GM12878 (cell line): ENCODE data around the gene ZNF669. TPM values are rescaled to one million over a fixed set of nuclear protein-coding genes. Genes with fewer than 3 reads are reported as not detected.

Experiments
- CHD4 ChIP-seq: fragments of 200-600 bp; sonication (generic); IDR thresholded peaks from 2 replicates; pipeline ENCODE4 v1.6.1; 2016; ENCODE audit warnings: mild to moderate bottlenecking
- CREM ChIP-seq: IDR thresholded peaks from 2 replicates; pipeline ENCODE4 v1.6.1; 2014; ENCODE audit warnings: antibody characterized with exemption, low read depth
- ELK1 ChIP-seq: IDR thresholded peaks from 2 replicates; pipeline ENCODE4 v1.6.1; 2012; ENCODE audit warnings: low read depth, low read length, improper control_type of control experiment
- FOS ChIP-seq: IDR thresholded peaks from 3 replicates; pipeline ENCODE4 v1.6.1; 2011; ENCODE audit warnings: borderline replicate concordance; ENCODE audit not compliant: insufficient read length; ENCODE audit errors: extremely low read depth
- HDAC2 ChIP-seq: fragments of 200-600 bp; sonication (generic); IDR thresholded peaks from 2 replicates; pipeline ENCODE4 v1.6.1; 2017
- KAT2A ChIP-seq: conservative IDR thresholded peaks from 2 replicates; pipeline ENCODE4 v1.6.1; 2011; ENCODE audit warnings: low read depth, low read length; ENCODE audit not compliant: control insufficient read depth
- MTA3 ChIP-seq: IDR thresholded peaks from 2 replicates; pipeline ENCODE4 v1.6.1; 2012; ENCODE audit warnings: low read length, inconsistent platforms, borderline replicate concordance
- NBN ChIP-seq: fragments of 450-650 bp; IDR thresholded peaks from 2 replicates; pipeline ENCODE4 v1.6.1; 2016
- NR2C1 ChIP-seq: fragments of 450-650 bp; IDR thresholded peaks from 2 replicates; pipeline ENCODE4 v1.6.1; 2017; ENCODE audit warnings: antibody characterized with exemption, mild to moderate bottlenecking, moderate library complexity
- NR2F1 ChIP-seq: fragments of 450-650 bp; conservative IDR thresholded peaks from 2 replicates; pipeline ENCODE4 v1.6.1; 2017; ENCODE audit warnings: mild to moderate bottlenecking
- PML ChIP-seq: IDR thresholded peaks from 2 replicates; pipeline ENCODE4 v1.6.1; 2012; ENCODE audit warnings: low read length, inconsistent platforms
- POU2F2 ChIP-seq: IDR thresholded peaks from 3 replicates; pipeline ENCODE4 v1.6.1; 2011; ENCODE audit warnings: low read depth, mild to moderate bottlenecking, low read length, borderline replicate concordance
- RAD21 ChIP-seq: IDR thresholded peaks from 2 replicates; pipeline ENCODE4 v1.6.1; 2011; ENCODE audit warnings: mild to moderate bottlenecking, low read depth, low read length, moderate library complexity; ENCODE audit not compliant: insufficient read depth
- SMAD5 ChIP-seq: IDR thresholded peaks from 2 replicates; pipeline ENCODE4 v1.6.1; 2016; ENCODE audit warnings: antibody characterized with exemption, low read depth
- SUZ12 ChIP-seq: fragments of 200-600 bp; sonication (generic); IDR thresholded peaks from one replicate; pipeline ENCODE4 v1.6.1; 2018; ENCODE audit warnings: antibody characterized with exemption, mild to moderate bottlenecking; ENCODE audit not compliant: unreplicated experiment
- YBX1 ChIP-seq: fragments of 450-650 bp; IDR thresholded peaks from 2 replicates; pipeline ENCODE4 v1.6.1; 2016; ENCODE audit warnings: antibody characterized with exemption
- ZBTB4 ChIP-seq: fragments of 450-650 bp; formaldehyde crosslinking; IDR thresholded peaks from 2 replicates; pipeline ENCODE4 v1.4.0; 2022; ENCODE audit warnings: mild to moderate bottlenecking, moderate library complexity
- ZNF207 ChIP-seq: fragments of 450-650 bp; IDR thresholded peaks from 2 replicates; pipeline ENCODE4 v1.6.1; 2014; ENCODE audit warnings: antibody characterized with exemption, mild to moderate bottlenecking, borderline replicate concordance
- ZNF274 ChIP-seq: IDR thresholded peaks from one replicate; pipeline ENCODE4 v1.8.0; 2011; ENCODE audit not compliant: insufficient read length, insufficient read depth
- ZNF384 ChIP-seq: IDR thresholded peaks from 2 replicates; pipeline ENCODE4 v1.6.1; 2012; ENCODE audit warnings: low read depth, mild to moderate bottlenecking, low read length, improper control_type of control experiment, borderline replicate concordance
- polyA plus RNA-seq, 11 experiments: library from polyadenylated mRNA; depleted of rRNA in 4 of 11; unstranded in 6 of 11; stranded (reverse) in 5 of 11; fragments of >200 nt; fragmentation: Nextera tagmentation in 4 of 11; fragmentation: Illumina TruSeq in 1 of 11; extraction: Ambion mirVana in 4 of 11; extraction: Trizol in 1 of 11; gene quantifications; 1 replicate in 1 of 11; 2 replicates in 10 of 11; pipeline versions ENCODE4 v1.2.1 to v1.2.3, GENCODE V29; 2011 to 2016; ENCODE audit warnings: inconsistent platforms in 2 of 11, missing spikeins in 2 of 11, low read depth in 1 of 11
- total RNA-seq, 4 experiments: library from RNA; depleted of rRNA in 3 of 4; stranded (reverse); fragments of >200 nt in 3 of 4; fragmentation: Illumina TruSeq in 1 of 4; extraction: Trizol in 1 of 4; gene quantifications; 2 replicates each; pipeline versions ENCODE4 v1.2.1 to v1.2.3, GENCODE V29; 2013 to 2021
- TF ChIP-seq, protein P1 (sequence below): fragments of 450-650 bp; conservative IDR thresholded peaks from 2 replicates; pipeline ENCODE4 v1.6.1; 2017; ENCODE audit warnings: mild to moderate bottlenecking, moderate library complexity
- TF ChIP-seq, protein P2 (sequence below): IDR thresholded peaks from 2 replicates; pipeline ENCODE4 v1.6.1; 2012; ENCODE audit warnings: low read depth, low read length, improper control_type of control experiment
- TF ChIP-seq, protein P3 (sequence below): fragments of 450-650 bp; IDR thresholded peaks from 2 replicates; pipeline ENCODE4 v1.6.1; 2014; ENCODE audit warnings: mild to moderate bottlenecking

Gene ZNF669
- total and polyA plus RNA-seq, 10 of the 15 experiments (the other 5 are each of a cell fraction or from before 2014, with no cell fraction given), result 4.8 to 11.1 (median 5.8) TPM

DNA sequence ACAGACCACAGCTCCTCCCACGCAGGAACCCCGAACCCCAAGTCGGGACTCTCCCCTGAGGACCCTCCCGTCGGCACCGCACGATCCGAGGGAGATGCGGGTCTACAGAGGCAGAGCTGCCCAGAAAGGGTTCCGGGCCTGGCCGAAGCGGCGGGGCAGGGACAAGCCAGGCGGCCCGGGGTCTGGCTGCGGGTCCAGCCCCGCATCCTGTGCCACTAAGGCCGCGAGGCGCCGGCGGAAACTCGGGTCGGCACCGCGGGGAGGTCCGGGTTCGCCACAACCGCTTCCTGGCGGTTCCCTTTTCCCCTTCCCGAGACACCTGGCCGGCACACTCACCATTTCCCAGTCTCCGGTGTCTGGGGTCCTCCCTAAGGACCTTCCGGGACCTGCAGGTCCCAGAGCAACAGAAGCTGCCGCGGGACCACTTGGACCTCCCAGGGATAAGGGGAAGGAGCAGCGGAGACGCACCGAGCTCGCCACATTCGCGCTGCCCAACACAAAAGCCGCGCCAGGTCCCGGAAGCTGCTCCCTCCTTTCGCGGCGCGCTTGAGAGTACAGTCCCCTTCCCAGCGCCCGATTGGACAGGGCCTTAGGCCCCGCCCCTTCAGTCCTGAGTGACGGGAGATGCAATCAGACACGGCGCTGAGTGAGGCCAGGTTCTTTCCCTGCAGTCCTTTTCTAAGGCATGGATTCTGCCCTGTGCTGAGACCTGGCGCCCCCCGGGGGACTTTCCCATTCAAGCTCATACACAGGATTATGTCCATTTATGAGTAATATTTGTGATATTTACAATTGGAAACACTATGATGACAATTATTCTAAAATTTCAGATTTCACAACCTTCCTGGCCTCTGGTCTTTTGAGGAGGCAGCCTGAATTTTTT is 25.7 kb downstream of the ZNF669 start, which contains the start of gene ZNF670 (continued):
- TF ChIP-seq KAT2A (no peak), ZNF384 (no peak), SUZ12 (no peak), NBN (0 out of 2 replicates have a peak, but pooled peaks have one; percentile 21), CREM (0 out of 2 replicates have a peak, but pooled peaks have one; percentile 10), NR2C1 (no peak), MTA3 (no peak; the same call in 1 of the 2 replicates), NR2F1 (no peak), ZNF274 (no peak), RAD21 (no peak), FOS (no peak), ELK1 (peak; percentile 20; the same call in 1 of the 2 replicates), POU2F2 (no peak; the same call in 1 of the 3 replicates), SMAD5 (no peak; the same call in 1 of the 2 replicates), ZNF207 (no peak), PML (peak; percentile 82), CHD4 (no peak), HDAC2 (no peak), ZBTB4 (CRISPR knock-in tag) (no peak), YBX1 (no peak)
- TF ChIP-seq, protein P1, sequence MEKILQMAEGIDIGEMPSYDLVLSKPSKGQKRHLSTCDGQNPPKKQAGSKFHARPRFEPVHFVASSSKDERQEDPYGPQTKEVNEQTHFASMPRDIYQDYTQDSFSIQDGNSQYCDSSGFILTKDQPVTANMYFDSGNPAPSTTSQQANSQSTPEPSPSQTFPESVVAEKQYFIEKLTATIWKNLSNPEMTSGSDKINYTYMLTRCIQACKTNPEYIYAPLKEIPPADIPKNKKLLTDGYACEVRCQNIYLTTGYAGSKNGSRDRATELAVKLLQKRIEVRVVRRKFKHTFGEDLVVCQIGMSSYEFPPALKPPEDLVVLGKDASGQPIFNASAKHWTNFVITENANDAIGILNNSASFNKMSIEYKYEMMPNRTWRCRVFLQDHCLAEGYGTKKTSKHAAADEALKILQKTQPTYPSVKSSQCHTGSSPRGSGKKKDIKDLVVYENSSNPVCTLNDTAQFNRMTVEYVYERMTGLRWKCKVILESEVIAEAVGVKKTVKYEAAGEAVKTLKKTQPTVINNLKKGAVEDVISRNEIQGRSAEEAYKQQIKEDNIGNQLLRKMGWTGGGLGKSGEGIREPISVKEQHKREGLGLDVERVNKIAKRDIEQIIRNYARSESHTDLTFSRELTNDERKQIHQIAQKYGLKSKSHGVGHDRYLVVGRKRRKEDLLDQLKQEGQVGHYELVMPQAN, result peak; percentile 53; the same call in 1 of the 2 replicates
- TF ChIP-seq, protein P2, sequence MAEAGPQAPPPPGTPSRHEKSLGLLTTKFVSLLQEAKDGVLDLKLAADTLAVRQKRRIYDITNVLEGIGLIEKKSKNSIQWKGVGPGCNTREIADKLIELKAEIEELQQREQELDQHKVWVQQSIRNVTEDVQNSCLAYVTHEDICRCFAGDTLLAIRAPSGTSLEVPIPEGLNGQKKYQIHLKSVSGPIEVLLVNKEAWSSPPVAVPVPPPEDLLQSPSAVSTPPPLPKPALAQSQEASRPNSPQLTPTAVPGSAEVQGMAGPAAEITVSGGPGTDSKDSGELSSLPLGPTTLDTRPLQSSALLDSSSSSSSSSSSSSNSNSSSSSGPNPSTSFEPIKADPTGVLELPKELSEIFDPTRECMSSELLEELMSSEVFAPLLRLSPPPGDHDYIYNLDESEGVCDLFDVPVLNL, result no peak
- TF ChIP-seq, protein P3, sequence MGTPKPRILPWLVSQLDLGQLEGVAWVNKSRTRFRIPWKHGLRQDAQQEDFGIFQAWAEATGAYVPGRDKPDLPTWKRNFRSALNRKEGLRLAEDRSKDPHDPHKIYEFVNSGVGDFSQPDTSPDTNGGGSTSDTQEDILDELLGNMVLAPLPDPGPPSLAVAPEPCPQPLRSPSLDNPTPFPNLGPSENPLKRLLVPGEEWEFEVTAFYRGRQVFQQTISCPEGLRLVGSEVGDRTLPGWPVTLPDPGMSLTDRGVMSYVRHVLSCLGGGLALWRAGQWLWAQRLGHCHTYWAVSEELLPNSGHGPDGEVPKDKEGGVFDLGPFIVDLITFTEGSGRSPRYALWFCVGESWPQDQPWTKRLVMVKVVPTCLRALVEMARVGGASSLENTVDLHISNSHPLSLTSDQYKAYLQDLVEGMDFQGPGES, result no peak
